C4-2B (cell line): ENCODE data around the gene CHSY3.

Experiments used
- ZFX ChIP-seq: fragments of 450-650 bp; IDR thresholded peaks from 2 replicates; pipeline ENCODE4 v1.6.1; 2017
- TF ChIP-seq, protein P1 (sequence below): fragments of 450-650 bp; conservative IDR thresholded peaks from 2 replicates; pipeline ENCODE4 v1.5.1; 2017; ENCODE audit warnings: mild to moderate bottlenecking

DNA sequence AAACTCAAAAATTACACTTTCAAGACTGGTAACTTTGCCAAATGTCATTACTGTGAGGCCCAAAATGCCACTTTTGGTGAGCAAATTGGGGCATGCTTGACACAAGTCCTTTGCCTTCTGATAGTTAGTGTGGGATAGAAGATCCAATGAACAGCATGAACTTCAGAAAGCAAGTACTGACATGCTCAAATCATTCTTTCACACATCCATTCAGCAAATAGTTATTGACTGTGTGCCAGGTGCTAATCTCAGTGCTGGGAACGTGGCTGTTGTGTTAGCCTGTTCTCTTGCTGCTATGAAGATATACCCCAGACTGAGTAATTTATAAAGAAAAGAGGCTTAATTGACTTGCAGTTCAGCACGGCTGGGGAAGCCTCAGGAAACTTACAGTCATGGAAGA, 247.0 kb downstream of the CHSY3 start:
- TF ChIP-seq, protein P1, sequence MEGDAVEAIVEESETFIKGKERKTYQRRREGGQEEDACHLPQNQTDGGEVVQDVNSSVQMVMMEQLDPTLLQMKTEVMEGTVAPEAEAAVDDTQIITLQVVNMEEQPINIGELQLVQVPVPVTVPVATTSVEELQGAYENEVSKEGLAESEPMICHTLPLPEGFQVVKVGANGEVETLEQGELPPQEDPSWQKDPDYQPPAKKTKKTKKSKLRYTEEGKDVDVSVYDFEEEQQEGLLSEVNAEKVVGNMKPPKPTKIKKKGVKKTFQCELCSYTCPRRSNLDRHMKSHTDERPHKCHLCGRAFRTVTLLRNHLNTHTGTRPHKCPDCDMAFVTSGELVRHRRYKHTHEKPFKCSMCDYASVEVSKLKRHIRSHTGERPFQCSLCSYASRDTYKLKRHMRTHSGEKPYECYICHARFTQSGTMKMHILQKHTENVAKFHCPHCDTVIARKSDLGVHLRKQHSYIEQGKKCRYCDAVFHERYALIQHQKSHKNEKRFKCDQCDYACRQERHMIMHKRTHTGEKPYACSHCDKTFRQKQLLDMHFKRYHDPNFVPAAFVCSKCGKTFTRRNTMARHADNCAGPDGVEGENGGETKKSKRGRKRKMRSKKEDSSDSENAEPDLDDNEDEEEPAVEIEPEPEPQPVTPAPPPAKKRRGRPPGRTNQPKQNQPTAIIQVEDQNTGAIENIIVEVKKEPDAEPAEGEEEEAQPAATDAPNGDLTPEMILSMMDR: no peak
- TF ChIP-seq ZFX: no peak
